GM21786 (cell line): Measurements from ENCODE around the gene PIK3R5.

ENCODE experiments used
- ATAC-seq: cut with Tn5 transposase; IDR thresholded peaks from one replicate; pipeline ENCODE4 v1.9.1; 2021; ENCODE audit not compliant: unreplicated experiment

Gene PIK3R5

DNA sequence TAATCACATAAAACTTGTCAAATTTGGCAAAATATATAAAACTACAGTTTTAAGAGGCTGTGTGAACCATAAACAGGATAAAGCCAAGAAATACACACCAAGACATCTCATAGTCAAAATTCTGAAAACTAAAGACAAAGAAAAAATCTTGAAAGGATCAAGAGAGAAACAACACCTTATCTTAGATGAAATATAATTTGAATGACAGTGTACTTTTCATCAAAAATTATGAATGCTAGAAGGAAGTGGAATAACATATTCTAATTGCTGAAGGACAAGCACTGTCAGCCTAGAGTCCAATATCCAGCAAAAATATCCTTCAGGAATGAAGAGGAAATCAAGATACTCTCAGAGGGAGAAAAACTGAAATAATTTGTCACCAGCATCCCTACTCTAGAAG, 37.2 kb downstream of the PIK3R5 start:
- ATAC-seq, result no peak

DNA sequence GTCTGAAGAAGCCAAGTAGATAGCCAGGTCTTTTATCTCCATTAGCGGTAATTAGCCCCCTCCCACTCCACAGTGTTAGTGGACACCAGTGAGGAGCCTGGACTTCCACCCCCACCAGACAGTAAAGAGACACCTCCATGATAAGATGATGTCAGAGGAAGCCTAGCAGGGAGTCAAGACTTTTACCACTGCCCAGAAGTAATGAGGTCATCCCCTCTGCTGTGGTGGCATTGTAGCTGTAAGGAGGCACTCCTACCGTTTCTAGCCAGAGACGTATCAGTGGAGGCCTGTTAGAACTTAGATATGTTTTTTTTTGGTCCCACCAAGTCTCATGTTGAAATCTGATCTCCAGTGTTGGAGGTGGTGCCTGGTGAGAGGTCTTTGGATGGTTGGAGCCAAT, 38.1 kb downstream of the PIK3R5 start:
- no peak for ATAC-seq

DNA sequence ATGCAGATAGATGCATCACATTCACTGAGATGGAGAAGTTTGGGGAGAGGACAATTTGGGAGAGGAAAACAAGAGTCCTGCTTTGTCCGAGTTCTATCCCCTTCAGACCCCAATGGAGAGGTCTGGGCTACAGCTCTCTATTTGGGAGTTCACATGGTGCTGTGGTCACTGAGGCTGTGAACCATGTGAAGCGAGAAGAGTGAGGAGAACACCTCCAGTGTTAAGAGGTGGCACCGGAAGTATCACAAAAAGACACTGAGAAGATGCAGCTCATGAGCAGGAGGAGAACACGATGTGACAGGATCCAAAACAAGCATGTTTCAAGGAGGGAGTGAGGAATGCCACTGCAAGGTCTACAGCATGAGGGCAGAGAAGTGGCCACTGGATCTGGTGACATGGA, 39.7 kb downstream of the PIK3R5 start:
- no peak for ATAC-seq

DNA sequence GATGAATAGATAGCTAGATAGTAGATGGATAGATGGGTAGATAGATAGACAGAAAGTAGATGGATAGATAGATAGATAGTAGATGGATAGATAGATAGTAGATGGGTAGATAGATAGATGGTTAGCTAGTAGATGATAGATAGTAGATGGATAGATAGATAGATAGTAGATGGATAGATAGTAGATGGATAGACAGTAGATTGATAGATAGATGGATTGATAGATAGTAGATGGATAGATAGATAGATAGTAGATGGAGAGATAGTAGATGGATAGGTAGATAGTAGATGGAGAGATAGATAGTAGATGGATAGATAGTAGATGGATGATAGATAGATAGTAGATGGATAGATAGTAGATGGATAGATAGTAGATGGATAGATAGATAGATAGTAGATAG, 40.4 kb downstream of the PIK3R5 start:
- ATAC-seq, result no peak

DNA sequence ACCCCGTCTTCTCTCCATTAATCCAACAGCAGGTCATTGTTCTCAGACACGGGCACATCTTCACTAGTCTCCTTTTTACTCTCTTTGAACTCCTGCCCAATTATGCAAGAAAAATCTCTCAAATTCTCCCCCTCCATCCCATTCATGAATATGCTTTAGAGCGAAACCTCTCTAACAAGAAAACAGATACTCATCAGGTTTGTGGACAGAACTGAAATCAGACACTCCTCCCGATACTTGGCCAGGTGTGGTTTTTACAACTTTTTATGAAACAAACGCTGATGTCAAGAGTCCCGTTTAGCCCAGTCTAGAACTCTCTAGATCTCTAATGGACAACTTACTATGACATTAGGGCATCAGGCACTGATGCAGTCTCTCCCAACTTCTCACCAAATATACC, 40.9 kb downstream of the PIK3R5 start:
- peak; percentile 83 for ATAC-seq

DNA sequence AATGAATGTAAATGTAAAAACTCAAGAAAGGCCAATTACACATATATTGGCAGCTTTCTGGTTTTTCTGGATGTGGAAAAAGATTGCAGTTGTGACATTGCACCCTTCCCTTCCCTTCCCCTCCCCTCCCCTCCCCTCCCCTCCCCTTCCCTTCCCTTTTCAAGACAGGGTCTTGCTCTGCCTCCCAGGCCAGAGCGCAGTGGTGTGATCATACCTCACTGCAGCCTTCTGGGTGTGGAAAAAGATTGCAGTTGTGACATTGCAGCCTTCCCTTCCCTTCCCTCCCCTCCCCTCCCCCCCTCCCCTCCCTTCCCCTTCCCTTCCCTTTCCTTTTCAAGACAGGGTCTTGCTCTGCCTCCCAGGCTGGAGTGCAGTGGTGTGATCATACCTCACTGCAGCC, 41.7 kb downstream of the PIK3R5 start:
- no peak for ATAC-seq

DNA sequence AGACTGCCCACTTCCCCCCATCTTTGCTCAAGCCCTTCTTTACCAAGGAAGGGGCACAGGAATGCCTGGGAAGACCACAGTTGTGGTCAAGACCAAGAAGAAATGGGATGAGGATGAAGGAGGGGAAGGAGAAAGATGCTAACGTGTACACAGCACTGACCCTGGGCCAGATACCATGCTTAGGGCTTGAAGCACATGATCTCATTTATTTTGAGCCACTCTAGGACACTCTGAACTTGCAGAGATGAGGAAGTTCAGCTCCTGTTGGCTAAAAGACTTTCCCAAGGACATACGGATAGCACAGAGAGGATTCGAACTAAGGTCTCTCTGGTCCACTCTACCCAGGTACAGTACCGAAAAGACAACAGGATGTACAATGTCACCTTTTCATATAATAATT, 42.6 kb downstream of the PIK3R5 start:
- no peak for ATAC-seq

DNA sequence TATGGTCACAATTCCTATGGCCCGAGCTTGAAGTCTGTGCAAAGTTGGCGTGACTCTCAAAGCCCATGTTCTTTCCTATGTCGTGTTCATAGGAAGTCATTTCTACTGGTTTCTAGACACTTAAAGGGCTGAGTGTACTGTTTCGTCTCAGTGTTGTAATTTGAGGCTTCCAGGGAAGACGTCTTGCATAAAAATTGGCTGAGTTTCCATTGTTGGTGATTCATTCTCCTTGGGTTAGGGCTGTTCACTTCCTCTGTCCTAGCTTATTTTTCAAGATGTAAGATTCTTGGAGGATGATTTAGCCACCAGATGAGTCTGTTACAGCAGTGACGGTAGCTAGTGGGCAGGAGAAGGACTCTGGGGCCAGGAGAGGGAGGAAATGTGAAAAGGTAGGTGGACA, 43.1 kb downstream of the PIK3R5 start:
- no peak for ATAC-seq

DNA sequence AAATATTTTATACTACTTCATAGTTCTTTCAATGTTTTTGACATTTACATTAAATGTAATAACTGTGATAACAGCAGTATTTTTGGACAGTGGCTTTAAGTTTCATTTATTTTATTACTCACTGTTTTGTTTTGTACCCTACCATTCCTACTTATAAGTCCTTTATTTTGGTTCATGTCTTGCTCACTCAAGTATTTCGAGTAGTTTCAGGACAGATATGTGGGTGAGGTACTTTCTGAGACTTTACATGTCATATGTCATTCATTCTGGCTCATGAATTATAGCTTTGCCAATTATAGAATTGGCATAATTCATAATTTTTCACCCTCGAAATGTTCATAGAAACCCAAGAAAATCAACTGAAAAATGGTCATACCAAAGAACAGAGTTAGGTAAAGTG, 44.4 kb downstream of the PIK3R5 start:
- ATAC-seq, result peak; percentile 37

DNA sequence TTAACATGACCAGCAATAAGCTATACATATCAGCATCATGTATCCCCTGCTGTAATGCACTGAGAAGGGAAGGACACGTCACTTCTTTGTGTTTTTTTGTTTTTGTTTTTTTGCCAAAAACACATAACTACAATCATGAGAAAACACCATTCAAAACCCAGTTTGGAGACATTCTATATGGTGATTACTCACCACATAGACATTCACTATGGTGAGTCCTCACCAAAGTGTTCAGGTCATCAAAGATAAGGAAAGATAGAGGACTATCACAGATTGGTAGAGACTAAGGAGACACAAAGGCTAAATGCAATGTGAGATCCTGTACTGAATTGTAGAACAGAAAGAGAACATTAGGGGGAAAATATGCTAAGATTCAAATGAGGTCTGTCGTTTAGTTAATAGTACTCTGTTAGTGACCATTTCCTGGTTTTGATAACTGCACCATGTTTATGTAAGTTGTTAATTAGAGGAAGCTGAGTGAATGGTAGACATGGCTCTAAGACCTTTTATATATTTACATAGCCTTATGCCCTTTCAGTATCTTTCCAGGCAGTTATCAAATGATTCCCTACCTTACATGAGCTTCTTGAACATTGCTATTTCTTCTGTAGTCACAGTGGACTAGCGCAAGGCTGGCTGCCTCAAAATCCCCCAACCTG, 46.6 kb downstream of the PIK3R5 start:
- ATAC-seq, result no peak

DNA sequence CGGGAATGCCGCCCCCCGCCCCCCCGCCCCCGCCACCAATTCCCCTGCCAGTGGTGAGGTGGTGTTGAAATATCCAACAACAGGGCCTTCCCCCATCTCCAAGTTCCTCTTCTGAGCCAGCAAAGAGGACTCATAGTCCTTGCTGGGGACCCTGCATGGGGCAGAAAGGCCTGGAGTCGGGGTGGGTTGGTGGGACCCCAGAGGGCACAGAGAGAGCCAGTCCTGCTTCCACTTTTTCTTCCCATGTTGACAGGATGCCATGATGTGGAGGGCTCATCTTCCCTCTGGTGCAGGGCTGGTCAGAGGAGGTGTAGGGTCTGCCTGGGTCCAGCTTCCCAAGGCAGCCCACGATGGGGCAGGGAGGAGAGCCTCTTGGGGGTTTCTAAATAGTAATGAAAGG, 49.0 kb downstream of the PIK3R5 start:
- no peak for ATAC-seq

DNA sequence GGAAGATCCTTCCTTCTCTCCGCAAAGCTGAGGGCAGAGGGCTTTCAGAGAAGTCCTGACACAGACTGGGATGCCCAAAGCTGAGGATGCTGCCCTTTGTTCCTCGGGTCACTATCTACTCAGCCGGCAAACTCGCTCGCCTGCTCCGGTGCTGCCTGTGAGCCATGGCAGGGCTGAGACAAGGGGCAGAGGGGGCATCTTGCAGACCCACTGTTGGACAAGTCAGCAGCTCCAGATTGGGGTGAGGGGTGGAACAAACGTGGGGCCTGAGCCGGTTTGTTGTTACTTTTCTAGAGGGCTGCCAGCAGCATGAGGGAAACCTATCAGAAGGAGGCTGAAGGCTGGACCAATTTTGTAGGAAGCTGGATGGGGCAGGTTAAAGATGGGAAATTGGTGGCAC, 51.0 kb downstream of the PIK3R5 start:
- ATAC-seq, result no peak

DNA sequence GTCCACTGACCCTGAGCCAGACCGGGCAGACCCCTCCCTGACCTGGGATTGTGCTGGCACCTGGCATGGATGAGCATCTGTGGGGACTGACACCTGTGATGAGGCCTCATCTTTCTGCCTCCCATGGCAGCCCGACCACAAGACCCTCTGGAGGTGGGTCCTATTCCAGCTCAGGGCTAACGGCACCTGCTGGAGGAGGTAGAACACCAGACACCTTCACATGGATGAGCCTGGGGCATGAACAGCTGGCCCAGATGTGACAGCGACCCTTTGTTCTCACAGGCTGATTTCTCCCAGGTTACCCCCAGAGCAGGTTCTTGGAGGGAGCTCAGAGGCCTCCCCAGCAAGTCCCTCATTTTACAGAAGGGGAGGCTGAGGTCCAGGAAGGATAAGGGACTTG, 51.6 kb downstream of the PIK3R5 start:
- no peak for ATAC-seq

DNA sequence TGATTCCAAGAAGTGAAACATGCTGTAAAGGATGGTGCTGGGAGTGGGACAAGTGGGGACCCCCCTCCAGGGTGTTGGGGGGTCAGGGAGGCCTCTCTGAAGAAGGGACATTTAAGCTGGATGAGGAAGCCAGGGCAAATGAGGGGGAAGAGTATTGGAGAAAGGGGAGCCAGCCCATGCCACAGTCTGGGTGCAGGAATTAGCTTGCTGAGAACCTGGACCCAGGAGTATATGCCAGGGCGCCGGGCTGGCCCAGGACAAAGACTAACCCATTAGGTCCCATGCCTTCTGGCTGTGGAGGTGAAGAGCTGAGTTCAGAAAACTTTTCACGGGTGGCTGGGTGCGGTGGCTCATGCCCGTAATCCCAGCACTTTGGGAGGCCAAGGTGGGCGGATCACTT, 52.4 kb downstream of the PIK3R5 start:
- no peak for ATAC-seq

DNA sequence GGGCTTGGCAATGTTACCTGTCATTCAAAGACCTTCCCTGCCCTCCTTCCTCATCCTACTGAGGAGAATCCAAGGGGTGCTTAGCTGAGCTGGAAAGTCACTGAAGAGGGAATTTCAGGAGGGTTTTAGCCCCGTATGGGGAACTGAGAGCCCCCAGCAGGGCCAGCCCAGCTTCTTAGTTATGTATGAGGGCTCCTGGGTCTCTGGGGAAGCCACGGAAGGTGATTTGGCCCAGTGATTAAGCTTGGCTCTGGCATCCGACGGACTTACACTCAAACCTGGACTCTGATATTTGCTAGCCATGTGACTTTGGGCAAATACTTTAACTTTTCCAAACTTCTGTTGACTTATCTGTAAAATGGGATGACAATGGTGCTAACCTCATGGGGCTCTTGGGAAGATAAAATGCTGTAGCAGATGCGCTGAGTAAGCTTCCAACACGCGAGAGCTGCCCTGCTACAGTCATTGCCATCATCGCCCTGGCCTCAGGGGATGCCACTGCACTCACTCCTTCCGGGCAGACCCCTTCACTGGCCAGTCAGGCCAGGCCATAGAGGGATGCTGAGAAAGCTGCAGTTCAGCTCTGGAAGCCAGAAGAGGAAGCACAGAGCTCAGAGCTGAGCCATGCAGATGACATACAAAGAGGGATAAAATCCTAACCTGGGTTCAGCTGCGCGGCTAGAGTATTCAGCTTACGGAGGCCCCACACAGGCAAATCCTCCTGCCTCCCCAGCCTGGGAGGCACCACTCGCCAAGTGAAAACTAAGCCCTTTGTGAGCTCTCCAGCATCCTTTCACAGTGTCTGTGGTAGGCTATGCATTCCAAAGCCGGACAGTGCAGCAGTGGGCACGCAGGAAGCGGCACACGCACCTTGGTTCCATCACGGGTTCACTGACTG, 53.2 kb downstream of the PIK3R5 start:
- no peak for ATAC-seq

DNA sequence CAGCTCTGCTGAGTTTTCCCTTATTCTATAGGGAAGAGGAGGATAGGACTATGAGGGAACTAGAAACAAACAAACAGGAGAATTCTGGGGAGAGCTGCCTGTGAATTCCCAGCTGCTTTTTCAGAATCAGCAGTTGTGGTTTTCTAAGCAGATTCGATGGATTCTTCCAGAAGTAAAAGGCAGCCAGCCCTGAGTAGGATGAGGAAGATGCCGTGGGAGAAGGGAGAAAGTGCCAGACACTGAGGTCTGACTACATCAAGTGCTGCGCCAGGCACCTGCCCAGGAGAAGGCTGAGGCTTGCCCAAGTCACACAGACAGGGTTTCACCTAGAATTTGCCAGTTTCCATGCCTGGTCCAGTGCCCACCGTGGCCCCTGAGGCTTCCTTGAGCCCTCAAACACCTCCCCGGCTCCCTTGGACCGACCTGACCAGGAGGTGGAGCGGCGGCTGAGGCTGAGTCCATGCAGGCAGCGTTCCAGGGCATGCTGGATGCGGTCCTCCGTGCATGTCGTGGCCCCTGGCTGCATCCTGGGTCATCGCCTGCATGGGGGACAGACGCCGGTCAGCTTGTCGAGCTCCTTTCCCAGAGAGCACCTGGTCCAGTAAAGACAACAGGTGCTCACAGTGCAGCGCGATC, 54.4 kb downstream of the PIK3R5 start:
- no peak for ATAC-seq

DNA sequence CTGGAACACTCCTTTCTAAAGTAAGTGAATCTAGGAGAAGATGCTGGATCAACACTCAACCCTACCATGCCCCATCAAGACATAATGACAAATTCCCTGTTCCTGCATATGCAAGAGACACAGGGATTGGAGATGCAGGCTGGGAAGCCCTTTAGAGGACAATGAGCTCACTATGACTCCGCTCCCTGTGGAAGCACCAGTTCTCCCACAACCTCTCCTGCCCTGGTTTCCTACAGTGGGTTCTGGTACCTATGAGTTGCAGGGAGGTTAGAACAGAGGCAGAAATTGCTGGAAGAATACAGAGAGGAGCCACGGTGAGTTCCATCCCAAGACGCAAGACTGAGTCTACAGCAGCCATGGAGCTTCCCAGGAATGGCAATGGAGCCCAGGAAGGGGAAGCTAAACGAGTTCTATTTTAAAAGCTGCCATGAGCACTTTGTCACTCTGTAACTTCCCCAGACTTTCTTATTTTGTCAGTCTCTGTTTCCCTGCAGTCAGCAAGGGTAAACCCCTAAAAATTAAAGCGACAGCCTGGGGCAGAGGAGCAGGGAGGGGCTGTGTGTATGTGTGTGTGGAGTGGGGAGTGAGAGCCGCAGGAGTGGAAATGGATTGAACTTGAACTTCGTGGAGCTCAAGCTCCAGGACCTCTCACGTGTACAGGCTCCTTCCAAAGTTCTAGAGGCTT, 55.8 kb downstream of the PIK3R5 start:
- ATAC-seq, result no peak

DNA sequence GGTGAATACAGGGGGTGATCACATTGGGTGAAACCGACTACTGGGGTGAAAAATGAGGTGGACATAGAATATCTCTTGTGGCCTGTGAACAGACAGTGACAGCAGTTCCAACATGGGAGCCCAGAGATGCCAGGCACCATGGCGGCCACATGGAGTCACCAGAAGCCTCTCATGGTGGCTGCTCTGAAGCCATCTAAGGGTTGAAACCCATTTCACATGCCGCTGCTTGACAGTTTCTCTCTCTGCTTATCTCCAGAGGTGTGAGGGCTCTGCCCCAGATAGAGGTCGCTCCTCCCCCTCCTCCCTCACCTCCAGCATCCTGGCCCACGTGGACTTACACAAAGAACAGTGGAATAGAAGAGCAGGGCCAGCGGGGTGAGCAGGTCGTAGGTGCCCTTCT, 60.2 kb downstream of the PIK3R5 start:
- ATAC-seq, result no peak

DNA sequence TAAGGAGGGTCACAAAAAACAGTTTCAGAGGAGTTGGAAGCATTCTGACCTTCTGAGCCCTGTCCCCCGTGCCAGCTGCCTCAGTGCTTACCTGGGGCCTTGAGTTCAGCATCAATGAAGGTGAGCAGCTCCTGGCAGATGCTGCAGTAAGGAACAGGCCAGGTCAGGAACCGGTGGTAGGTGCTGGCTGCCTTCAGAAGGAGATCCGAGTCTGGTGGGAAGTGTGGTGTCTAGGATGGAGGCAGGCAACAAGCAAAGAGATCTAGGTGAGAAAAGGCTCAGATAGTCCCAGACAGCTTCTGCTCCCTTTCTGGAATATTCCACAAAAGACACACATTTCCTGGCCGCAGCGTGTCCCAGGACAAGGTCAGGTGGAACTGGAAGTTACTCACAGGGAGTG, 60.8 kb downstream of the PIK3R5 start:
- no peak for ATAC-seq

DNA sequence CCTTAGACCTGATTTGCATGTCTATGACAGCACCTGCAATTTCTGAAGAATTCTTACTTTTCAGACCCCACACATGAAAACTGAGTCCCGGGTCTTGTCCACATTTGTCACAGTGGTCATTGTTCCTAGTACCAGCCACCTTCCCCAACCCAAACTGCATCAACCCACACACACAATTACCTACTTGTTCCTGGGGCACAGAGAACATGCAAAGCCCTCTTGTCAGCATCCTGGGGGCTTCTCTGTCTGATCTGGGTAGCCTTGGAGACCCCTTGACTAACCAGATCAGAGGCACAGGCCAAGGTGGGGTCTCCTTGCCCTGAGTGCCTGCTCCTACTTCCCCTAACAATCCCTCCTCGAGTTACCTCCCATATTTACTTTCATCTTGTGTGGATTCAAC, 61.3 kb downstream of the PIK3R5 start:
- ATAC-seq, result no peak
